SH-SY5Y (cell line): ENCODE measurements around the gene STUB1.
A peak's percentile ranks its signal among the peaks of the same experiment; 100 is the strongest.

Experiments used
- GATA2 ChIP-seq: IDR thresholded peaks from 2 replicates; pipeline ENCODE4 v1.6.1; 2011; ENCODE audit warnings: mild to moderate bottlenecking, low read depth, low read length
- GATA3 ChIP-seq: IDR thresholded peaks from 2 replicates; pipeline ENCODE4 v1.6.1; 2011; ENCODE audit warnings: low read depth, mild to moderate bottlenecking, low read length, moderate library complexity

STUB1 gene

DNA sequence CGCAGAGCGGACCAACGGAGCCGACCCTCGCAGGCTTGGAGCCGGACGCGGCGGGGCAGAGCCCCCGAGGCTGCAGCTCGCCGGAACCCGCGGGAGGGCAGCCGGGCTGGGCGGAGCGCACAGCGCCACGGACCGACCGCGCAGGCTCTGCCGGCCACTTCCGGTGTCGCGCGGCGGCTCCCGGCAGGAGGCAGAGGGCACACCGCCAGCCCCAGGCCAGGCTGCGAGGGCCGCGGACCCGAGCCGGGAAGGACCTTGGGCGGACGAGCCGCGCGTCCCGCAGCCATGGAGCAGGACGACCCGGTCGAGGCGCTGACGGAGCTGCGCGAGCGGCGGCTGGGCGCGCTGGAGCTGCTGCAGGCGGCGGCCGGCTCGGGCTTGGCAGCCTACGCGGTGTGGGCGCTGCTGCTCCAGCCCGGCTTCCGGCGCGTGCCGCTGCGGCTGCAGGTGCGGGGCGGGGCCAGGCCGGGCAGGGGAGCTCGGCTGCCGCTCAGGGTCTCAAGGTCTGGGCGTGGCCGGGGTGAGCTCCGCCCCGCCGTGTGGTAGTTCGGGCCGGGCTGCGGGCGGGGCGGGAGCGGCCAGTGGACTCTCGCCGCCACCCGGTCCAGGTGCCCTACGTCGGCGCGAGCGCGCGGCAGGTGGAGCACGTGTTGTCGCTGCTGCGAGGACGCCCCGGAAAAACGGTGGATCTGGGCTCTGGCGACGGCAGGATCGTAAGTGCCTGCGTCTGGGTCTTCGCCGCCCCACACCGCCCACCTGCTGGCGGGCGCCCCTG is 41.0 kb downstream of the STUB1 start, which contains the start of gene ANTKMT:
Gene ANTKMT (plus strand): TSS at position 157 of the 775 bp plus-strand sequence. CDS start 129 bp downstream, at position 286.
- TF ChIP-seq GATA3: no peak
- TF ChIP-seq GATA2: no peak

DNA sequence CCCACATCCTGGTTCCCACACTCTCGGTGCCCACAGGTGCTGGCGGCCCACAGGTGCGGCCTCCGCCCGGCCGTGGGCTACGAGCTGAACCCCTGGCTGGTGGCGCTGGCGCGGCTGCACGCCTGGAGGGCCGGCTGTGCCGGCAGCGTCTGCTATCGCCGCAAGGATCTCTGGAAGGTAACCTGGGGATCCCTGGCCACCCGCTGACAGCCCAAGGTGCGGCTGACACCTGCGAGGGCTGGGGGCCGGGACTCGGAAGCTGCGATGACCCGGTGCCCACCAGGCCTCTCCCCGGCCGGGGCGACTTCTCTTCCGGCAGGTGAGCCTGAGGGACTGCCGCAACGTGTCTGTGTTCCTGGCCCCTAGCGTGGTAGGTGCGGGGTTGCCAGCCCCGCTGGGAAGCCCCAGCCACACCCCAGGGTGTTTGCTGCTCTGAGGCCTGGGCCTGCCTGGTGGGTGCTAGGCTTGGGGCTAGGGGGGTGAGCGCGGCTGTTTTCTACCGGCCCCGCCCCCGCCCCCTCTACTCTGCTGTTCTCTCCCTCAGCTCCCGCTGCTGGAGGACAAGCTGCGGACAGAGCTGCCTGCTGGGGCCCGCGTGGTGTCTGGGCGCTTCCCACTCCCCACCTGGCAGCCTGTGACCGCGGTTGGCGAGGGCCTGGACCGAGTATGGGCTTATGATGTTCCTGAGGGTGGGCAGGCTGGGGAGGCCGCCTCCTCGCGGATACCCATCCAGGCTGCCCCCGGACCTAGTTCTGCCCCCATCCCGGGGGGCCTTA is 41.7 kb downstream of the STUB1 start:
- TF ChIP-seq GATA2 (peak; percentile 69), GATA3 (no peak)

DNA sequence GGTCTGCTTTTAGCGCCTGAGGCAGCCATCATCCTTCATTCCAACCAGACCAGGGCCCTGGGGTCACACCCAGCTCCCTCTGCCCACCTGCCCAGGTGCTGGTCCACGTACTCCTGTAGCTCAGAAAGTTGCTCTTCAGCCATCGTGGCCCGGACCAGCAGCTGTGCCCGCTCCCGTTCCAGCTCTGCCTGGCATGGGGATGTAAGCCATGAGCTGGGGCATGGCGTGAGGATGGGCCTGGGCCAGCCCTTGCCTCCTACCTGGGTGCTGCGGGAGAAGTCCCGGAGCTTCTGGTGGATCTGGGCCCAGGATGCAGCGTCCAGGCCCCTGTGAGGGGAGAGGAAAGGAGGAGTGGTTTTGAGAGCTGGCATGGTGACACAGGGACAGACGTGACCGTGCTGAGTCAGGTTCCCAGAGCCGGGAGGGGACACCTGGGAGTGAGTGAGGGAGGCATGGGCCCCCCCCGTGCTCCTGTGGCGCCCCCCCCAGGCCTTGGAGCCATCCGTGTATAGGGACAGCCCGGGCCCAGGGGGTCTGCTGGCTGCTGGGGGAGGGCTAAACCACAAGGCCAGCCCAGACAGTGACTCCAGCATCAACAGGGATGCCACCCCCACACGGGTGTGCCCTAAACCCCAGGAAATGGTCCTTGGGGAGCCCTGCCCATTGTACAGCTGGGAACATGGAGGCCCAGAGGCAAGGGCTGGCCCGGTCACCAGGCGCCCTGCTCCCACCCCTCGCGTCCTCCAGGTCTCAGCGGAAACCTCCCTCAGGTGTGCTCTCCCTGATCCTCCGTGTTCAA is 42.8 kb downstream of the STUB1 start:
- no peak for TF ChIP-seq GATA3

DNA sequence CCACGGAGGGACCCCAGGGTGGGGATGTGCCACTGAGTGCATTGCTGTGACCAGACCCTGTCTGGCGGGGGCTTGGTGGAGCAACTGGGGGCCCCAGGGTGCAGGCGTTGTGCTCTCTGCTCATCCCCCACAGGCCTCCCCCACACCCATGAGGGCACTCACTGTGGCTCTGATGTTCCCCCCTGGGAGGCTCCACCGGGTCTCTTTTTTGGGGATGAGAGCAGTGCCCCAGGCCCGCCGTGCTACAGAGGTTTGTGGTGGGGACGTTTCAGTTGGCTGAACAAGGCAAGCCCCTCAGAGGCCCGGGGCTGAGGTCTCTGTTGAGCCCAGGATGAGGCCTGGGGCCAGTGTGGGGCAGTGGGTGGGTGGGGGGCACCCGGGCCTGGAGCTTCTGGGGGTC is 43.5 kb downstream of the STUB1 start:
- TF ChIP-seq GATA3 (no peak), GATA2 (no peak)

DNA sequence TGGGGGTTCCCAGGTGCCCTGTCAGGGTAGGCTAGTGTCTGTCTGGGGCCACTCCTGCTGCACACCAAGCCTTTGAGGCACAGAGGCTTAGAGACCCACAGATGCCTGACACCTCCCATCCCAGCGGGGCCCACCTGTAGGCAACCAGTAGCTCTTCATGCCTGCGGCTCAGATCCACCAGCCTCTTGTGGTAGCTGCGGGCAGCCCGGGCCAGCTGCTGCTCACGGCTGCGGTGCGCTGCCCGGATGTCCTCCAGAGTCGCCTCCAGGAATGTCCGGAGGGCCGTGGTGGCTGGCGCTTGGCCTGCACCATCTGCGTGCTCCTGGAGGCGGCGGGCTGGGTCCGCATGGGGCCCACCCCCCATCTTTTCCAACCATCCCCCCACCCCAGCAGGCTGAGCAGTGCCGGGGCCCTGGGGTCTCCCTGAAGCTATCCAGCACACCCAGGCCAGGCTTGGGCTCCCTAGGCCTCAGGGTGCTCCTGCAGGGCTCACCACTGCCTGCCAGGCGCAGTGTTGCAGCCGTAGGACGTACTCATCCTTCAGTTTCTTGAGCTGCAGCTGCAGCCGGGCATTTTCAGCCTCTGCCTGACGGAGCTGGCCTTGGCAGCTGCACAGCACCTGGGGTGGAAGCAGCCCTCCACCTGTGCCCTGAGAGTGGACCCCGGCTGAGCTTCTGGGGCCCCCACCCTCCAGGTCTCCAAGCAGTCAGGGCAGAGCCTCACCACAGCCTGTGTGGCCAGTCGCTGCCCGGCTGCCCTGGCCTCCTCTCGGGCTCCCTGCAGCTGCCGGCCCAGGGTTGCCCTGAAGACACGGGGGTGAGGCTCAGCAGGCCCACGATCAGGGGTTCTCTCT is 44.2 kb downstream of the STUB1 start:
- TF ChIP-seq GATA2 (no peak), GATA3 (no peak)

DNA sequence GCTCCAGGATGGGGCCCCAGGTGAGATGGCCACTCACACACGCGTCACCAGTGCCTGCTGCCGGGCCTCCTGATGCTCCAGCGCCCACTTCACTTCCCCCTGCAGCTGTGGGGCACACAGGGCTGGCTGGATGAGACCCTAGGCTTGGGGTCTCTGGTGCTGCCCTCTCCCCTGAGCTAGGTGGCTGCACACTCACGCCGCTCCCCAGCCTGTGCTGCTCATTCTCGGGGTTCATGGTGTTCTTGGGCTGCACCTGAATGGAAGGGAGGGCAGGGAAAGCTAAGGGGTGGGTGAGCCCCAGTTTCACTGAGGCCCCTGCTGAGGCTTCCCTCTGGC is 44.8 kb downstream of the STUB1 start:
- TF ChIP-seq GATA3: no peak
- TF ChIP-seq GATA2: no peak

DNA sequence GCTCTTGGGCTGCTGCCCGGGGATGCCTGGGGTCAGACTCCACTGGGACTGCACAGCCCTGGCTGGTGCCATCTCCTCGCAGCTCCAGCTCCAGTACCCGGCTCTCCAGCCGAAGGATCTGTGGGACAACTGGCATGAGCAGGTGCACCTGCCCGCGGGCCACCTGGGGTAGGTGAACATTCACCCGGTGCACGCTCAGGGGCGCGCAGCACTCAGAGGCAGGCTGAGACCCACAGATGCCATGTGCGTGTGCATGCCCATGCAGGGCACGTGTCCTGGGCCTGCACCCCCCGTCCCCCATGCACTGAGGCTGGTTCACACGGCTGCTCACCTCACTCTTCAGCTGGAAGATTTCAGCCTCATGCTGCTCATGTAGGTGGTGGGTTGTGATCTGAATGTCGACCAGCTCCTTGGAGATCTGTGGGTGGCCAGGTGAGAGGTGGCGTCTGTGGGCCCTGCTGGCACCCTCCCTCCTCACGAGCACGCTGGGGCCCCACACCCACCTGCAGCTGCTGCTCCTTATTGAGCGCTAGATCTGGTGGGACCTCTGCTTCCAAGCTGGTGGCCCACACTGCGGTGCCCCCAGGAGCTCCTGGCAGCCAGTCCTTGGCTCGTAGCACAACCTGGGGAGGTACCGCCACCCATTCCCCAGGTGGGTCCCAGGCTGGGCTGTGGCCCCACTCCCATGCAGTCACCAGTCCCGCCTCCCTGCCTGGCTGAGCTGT is 45.4 kb downstream of the STUB1 start:
- TF ChIP-seq GATA2 (no peak), GATA3 (no peak)

DNA sequence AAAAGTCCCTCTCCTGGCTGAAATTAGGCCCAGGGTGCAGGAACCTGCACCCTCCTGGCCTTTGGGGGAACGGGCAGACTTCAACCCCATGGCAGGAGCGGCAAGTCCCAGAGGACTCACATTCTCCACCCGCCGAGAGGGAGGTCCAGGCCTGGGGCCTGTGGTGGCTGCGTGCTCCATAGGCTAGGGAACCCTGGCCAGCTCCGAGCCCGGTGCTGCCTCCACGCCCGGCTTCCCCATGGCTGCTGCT is 45.9 kb downstream of the STUB1 start:
- TF ChIP-seq GATA3 (no peak), GATA2 (no peak)

DNA sequence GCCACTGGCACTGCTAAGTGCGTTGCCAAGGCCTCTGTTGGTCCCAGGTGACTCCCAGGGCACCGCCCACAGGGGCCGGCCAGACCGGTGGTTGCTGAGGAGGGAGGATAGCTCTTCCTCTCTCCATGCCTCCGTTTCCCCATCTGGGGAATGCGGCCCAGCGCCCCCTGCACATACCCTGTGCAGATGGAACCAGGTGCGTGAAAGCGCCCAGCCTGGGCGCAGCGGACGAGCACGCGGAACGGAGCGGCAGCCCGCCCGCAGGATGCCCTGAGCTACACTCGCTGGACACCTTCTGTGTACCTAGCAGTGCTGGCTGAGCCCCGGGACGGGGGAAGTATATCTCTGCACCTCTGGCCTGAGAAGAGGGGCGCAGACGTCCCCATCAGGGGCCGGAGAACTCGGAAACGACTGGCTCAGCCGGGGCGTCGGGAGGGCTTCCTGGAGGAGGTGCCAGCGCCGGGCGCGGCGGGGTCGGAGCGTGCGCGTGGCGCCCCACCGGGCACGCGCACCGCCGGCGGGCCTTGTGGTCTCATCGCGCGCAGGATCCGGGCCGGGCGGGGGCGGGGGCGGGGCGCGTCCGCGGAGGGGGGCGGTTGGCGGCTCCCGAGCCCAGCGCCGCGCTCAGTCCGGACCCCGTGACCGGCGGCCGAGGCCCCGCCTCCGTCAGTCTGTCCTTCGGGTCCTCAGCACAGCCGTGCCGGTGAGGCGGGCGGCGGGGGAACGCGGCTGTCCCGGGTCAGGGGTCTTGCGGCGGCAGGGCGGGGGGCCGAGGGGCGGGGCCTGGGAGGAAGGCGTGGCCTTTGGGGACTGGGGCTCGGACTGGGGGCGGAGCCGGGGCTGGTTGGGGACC is 46.5 kb downstream of the STUB1 start, which contains the start of the genes CCDC78 and HAGHL:
Gene CCDC78 (minus strand): TSS at position 6 of the 853 bp plus-strand sequence. CDS start 76 bp downstream, outside the sequence.
Gene HAGHL (plus strand): TSS at position 669 of the 853 bp plus-strand sequence. CDS start 404 bp downstream, outside the sequence.
- TF ChIP-seq GATA3 (no peak), GATA2 (no peak)

DNA sequence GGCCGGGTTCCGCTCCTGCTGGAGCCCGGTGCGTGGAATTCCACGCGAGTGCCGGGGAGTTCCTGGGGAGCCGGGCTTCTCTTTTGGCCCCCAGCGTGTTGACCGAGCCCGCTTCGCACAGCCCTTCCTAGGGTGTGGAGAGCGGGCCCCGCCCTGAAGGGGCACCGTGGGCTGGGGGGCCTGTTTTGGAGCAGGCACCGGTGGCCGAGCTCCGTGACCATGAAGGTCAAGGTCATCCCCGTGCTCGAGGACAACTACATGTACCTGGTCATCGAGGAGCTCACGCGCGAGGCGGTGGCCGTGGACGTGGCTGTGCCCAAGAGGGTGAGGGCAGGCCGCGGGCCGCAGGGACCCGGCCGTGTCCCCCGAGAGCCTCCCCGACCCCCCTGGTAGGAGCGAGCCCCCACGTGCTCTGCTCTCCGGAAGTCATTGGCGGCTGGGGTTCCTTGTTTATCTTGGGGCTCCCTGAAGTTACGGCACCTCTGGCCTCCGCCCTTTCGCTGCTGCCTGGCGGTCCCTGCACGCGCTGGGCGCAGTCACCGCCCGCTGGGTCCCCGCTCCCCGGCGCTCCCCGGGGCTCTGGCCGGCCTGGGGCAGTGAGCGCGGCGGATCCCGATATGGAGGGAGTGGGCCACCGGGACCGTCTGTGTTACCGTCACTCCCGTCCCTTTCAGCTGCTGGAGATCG is 47.2 kb downstream of the STUB1 start:
- TF ChIP-seq GATA3 (no peak), GATA2 (no peak)

DNA sequence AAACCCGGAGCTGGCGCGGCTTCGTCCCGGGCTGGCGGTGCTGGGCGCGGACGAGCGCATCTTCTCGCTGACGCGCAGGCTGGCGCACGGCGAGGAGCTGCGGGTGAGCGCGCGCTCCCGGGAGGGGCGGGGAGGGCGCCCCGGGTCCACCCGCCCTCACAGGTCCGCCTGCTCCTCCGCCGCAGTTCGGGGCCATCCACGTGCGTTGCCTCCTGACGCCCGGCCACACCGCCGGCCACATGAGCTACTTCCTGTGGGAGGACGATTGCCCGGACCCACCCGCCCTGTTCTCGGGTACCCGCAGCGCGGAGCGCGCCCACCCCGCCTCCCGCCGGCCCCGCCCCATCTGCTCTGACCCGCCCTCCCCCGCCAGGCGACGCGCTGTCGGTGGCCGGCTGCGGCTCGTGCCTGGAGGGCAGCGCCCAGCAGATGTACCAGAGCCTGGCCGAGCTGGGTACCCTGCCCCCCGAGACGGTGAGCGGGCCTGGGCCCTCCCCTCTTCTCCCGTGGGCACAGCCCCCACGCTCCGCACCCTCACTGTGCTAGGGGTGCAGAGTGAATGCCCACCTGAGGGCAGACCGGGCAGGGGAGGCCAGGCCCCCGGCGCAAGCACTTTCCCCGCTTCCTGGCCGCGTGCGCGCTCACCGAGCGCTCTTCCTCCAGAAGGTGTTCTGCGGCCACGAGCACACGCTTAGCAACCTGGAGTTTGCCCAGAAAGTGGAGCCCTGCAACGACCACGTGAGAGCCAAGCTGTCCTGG is 48.1 kb downstream of the STUB1 start:
- TF ChIP-seq GATA3 (no peak), GATA2 (no peak)
